ENCODE measurements around the gene CERS2.

CERS2 gene

DNA sequence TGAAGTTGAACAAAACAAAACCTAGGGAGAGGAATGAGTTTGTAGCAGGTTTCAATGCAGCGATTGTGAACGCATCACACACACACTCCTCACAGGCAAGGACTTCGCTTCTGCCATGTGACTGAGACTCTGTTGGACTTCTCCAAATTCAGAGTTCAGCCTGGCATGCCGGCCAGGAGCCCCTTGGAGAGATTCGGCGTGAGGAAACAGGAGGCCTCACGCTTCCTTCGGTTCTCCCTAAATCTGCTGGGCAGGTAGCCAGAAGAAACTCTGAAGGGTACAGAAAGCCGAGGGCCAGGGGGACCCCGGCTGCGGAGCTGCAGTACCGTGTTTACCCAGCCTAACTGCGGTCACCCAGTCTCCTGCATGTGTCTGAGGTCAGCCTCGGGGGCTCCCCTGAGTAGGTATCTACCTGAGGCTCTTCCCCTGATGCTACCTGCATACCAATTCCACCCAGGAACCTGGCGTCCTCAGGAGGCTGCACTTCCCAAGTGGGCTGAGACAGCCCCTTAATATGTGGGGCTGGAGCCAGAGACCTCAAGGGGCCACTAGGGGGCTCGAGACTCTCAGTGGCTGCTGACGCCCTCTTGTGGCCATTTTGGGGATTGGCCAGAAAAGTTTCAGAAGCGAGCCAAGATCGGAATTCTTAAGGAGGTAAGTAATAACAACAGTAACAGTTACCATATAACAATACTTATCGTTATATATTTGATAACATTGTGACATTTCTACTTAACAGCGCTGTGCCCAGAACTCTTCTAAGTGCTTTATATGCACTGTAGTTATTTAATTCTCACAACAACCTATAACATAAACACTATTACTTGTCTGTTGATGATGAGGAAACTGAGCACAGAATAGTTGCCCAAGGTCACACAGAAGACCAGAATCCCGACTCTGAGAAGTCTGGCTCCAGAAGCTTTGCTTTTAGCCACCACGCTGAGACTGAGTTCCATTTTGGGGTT lies 4.7 kb upstream of the CERS2 start:
- Histone ChIP-seq H3K4me1 (ENCODE audit: control insufficient read depth, insufficient read depth, low read length) (peaks cover 7% of the 10 kb centered on the region; the same call in 1 of the 2 replicates), H3K9me3 (ENCODE audit: control insufficient read depth, insufficient read depth, low read depth, low read length) (no peaks in the 10 kb centered on the region), H3K36me3 (ENCODE audit: control insufficient read depth in 2 of 2, insufficient read depth in 1 of 2, low read length in 2 of 2) (no peaks in the 10 kb centered on the region), H3K27ac (ENCODE audit: extremely low read depth, low read depth, low read length) (no peak overlapping the region), H3K4me3 (ENCODE audit: low read depth, low read length) (no peak overlapping the region)
- CTCF ChIA-PET, result interaction anchor here (0.5 to 7.2 kb wide), 26 partner anchors 9 to 964 kb away, joined by 3 to 65 read pairs (median 4); partner anchors contain the start of gene MINDY1
- POLR2A ChIA-PET, result no interaction called here
- TF ChIP-seq ZNF660 (tag by site-specific recombination; IDR thresholded peaks at IDR 0.05) (peak; percentile 94), GLIS1 (tag by site-specific recombination; IDR thresholded peaks at IDR 0.05) (peak; percentile 19; the same call in 1 of the 2 replicates), ZBTB6 (tag by site-specific recombination; IDR thresholded peaks at IDR 0.05) (peak; percentile 52; the same call in 1 of the 2 replicates), ZNF830 (tag by site-specific recombination; IDR thresholded peaks at IDR 0.05; ENCODE audit: low read depth) (no peak), KLF8 (tag by site-specific recombination; IDR thresholded peaks at IDR 0.05) (peak; percentile 24; the same call in 1 of the 2 replicates), PATZ1 (tag by site-specific recombination; IDR thresholded peaks at IDR 0.05) (peak; percentile 76), ZBTB10 (tag by site-specific recombination; IDR thresholded peaks at IDR 0.05) (peak; percentile 31; the same call in 1 of the 2 replicates), ZNF654 (tag by site-specific recombination; IDR thresholded peaks at IDR 0.05; ENCODE audit: low read depth) (peak; percentile 89), ZSCAN23 (tag by site-specific recombination; IDR thresholded peaks at IDR 0.05) (no peak), ZBTB48 (tag by site-specific recombination; IDR thresholded peaks at IDR 0.05) (peak; percentile 91), ZFP69B (tag by site-specific recombination; IDR thresholded peaks at IDR 0.05) (no peak), GLIS2 (tag by site-specific recombination; IDR thresholded peaks at IDR 0.05) (peak; percentile 77), CTCF (tag by site-specific recombination; IDR thresholded peaks at IDR 0.05) (peak; percentile 97), ZNF404 (tag by site-specific recombination; IDR thresholded peaks at IDR 0.05) (no peak), ZNF768 (tag by site-specific recombination; IDR thresholded peaks at IDR 0.05) (no peak), ZNF2 (tag by site-specific recombination; IDR thresholded peaks at IDR 0.05) (peak; percentile 76; the same call in 1 of the 2 replicates), BCL11A (tag by site-specific recombination; IDR thresholded peaks at IDR 0.05; ENCODE audit: low read depth) (no peak), ZNF518A (tag by site-specific recombination; conservative IDR thresholded peaks at IDR 0.05; ENCODE audit: low read depth) (no peak), ZNF24 (tag by site-specific recombination; IDR thresholded peaks at IDR 0.05) (no peak), ZFP41 (tag by site-specific recombination; IDR thresholded peaks at IDR 0.05; ENCODE audit: borderline replicate concordance) (no peak), ZNF416 (tag by site-specific recombination; IDR thresholded peaks at IDR 0.05) (no peak), KLF10 (tag by site-specific recombination; IDR thresholded peaks at IDR 0.05) (0 out of 2 replicates have a peak, but pooled peaks have one; percentile 39)

Data from HEK293 (cell line).